Right lobe of liver (tissue), 6 donors: ENCODE measurements around the gene CYGB. TPM values are rescaled to one million over a fixed set of nuclear protein-coding genes. Genes with fewer than 3 reads are reported as not detected.

Experiments
- ATAC-seq, 4 donors: fragments of 200-7000 bp; cut with Tn5 transposase; one replicate each; pipeline ENCODE4 v1.9.1; 2020; ENCODE audit warnings: mild to moderate bottlenecking in 4 of 4, moderate library complexity in 4 of 4
- DNase-seq, 3 donors: peaks; one replicate each; pipeline ENCODE4 v3.0.0-alpha.2; 2020
- H3K27ac ChIP-seq, 3 donors: fragments of 200-600 bp; one replicate each; pipeline ENCODE4 v1.8.0; 2022
- H3K27me3 ChIP-seq, 2 donors: fragments of 200-600 bp; one replicate each; pipeline ENCODE4 v1.8.0; 2022
- H3K36me3 ChIP-seq, 4 donors: fragments of 200-600 bp; sonication (generic) in 1 of 4; one replicate each; pipeline versions ENCODE4 v1.5.1 to v1.8.0; 2017 to 2022; ENCODE audit warnings: control low read depth in 1 of 4
- H3K4me1 ChIP-seq, 4 donors: fragments of 200-600 bp; sonication (generic) in 1 of 4; one replicate each; pipeline versions ENCODE4 v1.5.1 to v1.8.0; 2017 to 2022; ENCODE audit warnings: control low read depth in 1 of 4
- H3K4me3 ChIP-seq, 3 donors: fragments of 200-600 bp; one replicate each; pipeline ENCODE4 v1.8.0; 2022
- H3K9me3 ChIP-seq, 4 donors: fragments of 200-600 bp; sonication (generic) in 1 of 4; one replicate each; pipeline versions ENCODE4 v1.5.1 to v1.8.0; 2017 to 2022; ENCODE audit warnings: control low read depth in 1 of 4
- POLR2A ChIP-seq: fragments of 450-650 bp; IDR thresholded peaks from one replicate; pipeline ENCODE4 v1.6.1; 2017; ENCODE audit warnings: antibody characterized with exemption, mild to moderate bottlenecking
- WGBS: methylation state at CpG from one replicate; pipeline ENCODE4 v1.1.6; 2018; ENCODE audit warnings: low coverage, low lambda C conversion rate; ENCODE audit not compliant: insufficient coverage; ENCODE audit errors: missing lambda C conversion rate; 5-methylcytosine and 5-hydroxymethylcytosine counted together
- intact Hi-C, 2 donors: fragments of 100-400 bp; cut with DNase I; formaldehyde crosslinking; loops; one replicate each; pipeline versions ENCODE4 v1.11.2 to v1.14.1; 2022
- total RNA-seq, 6 experiments: library from RNA; depleted of rRNA in 2 of 6; stranded (reverse); fragments of >200 nt in 2 of 6; fragmentation: NEBNext Ultra II Directional in 3 of 6; extraction: Animal tissue kit (Norgen Biotek cat#: 25700) in 3 of 6; gene quantifications; one replicate each; pipeline versions ENCODE4 v1.1.0 to v1.2.4, GENCODE V29; 2016 to 2023
- TF ChIP-seq, protein P1 (sequence below), 4 donors: fragments of 200-600 bp in 3 of 4; fragments of 450-650 bp in 1 of 4; IDR thresholded peaks; one replicate each; pipeline versions ENCODE4 v1.5.1 to v1.8.0; 2016 to 2022; ENCODE audit warnings: antibody characterized with exemption in 4 of 4, mild to moderate bottlenecking in 2 of 4
- donor health status: DM: no; HTN: yes; CAD: no.
- donor health status: DM: no; HTN: no; CAD: no.
- donor health status: DM: no; HTN: no; CAD: no.
- donor health status: DM: no; HTN: yes; CAD: no.
- donor health status: DM: no; HTN: yes; CAD: no.

CYGB gene
- total RNA-seq, 6 experiments from 2014 or later = 1.8 to 4.1 (median 3.1) TPM

DNA sequence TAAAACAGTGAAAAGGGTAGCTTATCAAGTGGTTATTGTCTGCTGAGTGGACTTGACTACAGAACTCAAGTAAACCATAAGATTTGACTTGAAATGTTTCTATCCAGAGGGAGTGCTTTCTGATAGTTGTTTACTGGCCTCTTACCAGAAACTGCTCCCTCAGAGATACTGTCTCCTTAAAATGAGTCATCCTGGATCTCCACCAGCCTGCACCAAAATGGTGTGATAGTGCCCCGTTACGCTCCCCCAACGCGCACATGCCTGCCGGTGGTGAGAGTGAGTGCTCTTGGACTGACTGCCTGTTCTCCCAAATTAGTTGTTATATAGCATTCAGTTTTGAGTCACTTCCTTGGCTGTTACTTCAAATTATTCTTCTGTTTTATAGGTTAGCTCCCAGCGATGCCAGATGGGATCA lies 25.2 kb upstream of the CYGB start:
- ATAC-seq = peak in 1 of 4 donors; percentile 16
- no peak overlapping the region for H3K4me3 ChIP-seq

DNA sequence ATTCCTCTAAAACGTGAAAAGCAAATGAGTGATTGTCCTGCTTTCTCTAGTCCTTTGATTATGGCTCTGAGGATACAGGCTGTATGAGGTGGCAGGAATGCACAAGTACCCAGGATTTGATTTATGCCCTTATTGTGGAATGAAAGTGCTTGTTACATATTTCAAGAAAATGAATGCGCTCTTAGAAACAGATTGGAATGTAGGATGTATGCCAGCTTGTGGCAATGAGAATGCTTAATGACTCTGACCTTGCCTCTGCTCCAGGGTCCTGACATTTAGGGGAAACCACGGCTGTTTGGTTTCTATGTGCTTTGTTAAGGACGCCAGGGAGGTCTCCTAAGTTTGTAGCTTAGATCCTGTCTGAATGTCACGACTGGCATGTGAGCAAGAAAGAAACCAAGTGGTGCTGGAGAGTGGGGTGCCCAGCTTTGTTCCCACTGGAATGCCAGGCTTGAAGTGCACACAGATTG lies 24.3 kb upstream of the CYGB start:
- peaks cover 0 to 31% (median 2%) of the 10 kb centered on the region in 4 donors for H3K4me1 ChIP-seq
- H3K36me3 ChIP-seq = peaks cover 0 to 47% (median 16%) of the 10 kb centered on the region in 4 donors
- intact Hi-C loops = no loop called here
- ATAC-seq = no peak
- TF ChIP-seq, protein P1, sequence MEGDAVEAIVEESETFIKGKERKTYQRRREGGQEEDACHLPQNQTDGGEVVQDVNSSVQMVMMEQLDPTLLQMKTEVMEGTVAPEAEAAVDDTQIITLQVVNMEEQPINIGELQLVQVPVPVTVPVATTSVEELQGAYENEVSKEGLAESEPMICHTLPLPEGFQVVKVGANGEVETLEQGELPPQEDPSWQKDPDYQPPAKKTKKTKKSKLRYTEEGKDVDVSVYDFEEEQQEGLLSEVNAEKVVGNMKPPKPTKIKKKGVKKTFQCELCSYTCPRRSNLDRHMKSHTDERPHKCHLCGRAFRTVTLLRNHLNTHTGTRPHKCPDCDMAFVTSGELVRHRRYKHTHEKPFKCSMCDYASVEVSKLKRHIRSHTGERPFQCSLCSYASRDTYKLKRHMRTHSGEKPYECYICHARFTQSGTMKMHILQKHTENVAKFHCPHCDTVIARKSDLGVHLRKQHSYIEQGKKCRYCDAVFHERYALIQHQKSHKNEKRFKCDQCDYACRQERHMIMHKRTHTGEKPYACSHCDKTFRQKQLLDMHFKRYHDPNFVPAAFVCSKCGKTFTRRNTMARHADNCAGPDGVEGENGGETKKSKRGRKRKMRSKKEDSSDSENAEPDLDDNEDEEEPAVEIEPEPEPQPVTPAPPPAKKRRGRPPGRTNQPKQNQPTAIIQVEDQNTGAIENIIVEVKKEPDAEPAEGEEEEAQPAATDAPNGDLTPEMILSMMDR (IDR thresholded peaks at IDR 0.05) = no peak
- TF ChIP-seq POLR2A = no peak
- no peaks in the 10 kb centered on the region for H3K9me3 ChIP-seq
- peak overlapping the region in 1 of 3 donors; percentile 27 for H3K27ac ChIP-seq
- H3K27me3 ChIP-seq = no peaks in the 10 kb centered on the region
- H3K4me3 ChIP-seq = no peak overlapping the region
- WGBS = 50% methylated on average over 5 of the region's 5 CpGs
- no peak for DNase-seq

More for the DNA sequence above, 25.2 kb upstream of the CYGB start:
- H3K36me3 ChIP-seq = peaks cover 0 to 47% (median 16%) of the 10 kb centered on the region in 4 donors
- H3K27ac ChIP-seq = no peak overlapping the region
- no peaks in the 10 kb centered on the region for H3K27me3 ChIP-seq
- peaks cover 0 to 37% (median 7%) of the 10 kb centered on the region in 4 donors for H3K4me1 ChIP-seq
- 77% methylated on average over 5 of the region's 6 CpGs for WGBS
- intact Hi-C loops = no loop called here
- no peak for DNase-seq
- H3K9me3 ChIP-seq = no peaks in the 10 kb centered on the region
- TF ChIP-seq, protein P1 (IDR thresholded peaks at IDR 0.05) = no peak
- TF ChIP-seq POLR2A = no peak

DNA sequence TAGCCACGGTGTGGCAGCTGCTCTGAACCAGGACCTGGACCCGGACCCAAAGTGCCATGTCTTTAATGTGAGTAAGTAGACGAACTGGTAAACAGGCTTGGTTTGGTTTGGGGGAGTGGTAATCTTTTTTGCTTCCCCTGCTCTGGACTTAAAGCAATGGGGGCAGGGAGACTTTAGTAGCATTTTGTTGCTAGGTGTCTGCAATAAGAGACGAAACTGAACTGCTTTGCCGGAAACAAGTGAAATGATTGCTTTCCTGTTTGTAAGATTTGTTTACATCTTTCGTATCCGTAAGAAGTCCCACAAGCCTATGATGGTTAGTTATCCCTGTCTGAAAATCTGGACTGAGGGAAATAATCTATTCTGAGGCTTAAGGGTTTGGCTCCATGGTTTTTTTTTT lies 23.8 kb upstream of the CYGB start:
- ATAC-seq (no peak), DNase-seq (no peak)
- no peaks in the 10 kb centered on the region for H3K9me3 ChIP-seq
- peak overlapping the region in 1 of 3 donors; percentile 27 for H3K27ac ChIP-seq
- H3K4me1 ChIP-seq = peaks cover 0 to 36% (median 2%) of the 10 kb centered on the region in 4 donors
- H3K27me3 ChIP-seq = no peaks in the 10 kb centered on the region
- H3K36me3 ChIP-seq = peaks cover 0 to 47% (median 16%) of the 10 kb centered on the region in 4 donors
- H3K4me3 ChIP-seq = no peak overlapping the region
- intact Hi-C loops = no loop called here
- no peak for TF ChIP-seq POLR2A
- TF ChIP-seq, protein P1 (IDR thresholded peaks at IDR 0.05) = no peak
- 42% methylated on average over 7 of the region's 7 CpGs for WGBS

DNA sequence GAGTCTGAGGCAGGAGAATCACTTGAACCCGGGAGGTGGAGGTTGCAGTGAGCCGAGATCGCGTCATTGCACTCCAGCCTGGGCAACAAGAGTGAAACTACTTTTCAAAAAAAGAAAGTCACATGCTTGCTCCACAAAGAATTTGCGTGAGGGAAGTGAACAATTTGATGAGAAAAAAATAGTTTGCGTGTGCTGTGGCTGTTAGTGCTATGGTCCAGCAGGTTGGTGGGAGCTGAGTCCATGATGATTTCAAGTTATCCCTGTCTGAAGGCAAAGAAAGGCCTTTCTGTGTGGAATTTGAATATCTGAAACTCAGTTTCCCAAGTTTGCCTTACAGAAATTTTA lies 23.3 kb upstream of the CYGB start:
- intact Hi-C loops = no loop called here

More for the DNA sequence above, 23.3 kb upstream of the CYGB start:
- TF ChIP-seq, protein P1 (IDR thresholded peaks at IDR 0.05) = no peak
- TF ChIP-seq POLR2A = no peak
- H3K9me3 ChIP-seq = no peaks in the 10 kb centered on the region
- H3K4me3 ChIP-seq = no peak overlapping the region
- peaks cover 0 to 36% (median 2%) of the 10 kb centered on the region in 4 donors for H3K4me1 ChIP-seq
- H3K27ac ChIP-seq = peak overlapping the region in 1 of 3 donors; percentile 27
- H3K36me3 ChIP-seq = peaks cover 0 to 43% (median 16%) of the 10 kb centered on the region in 4 donors
- H3K27me3 ChIP-seq = no peaks in the 10 kb centered on the region
- DNase-seq (no peak), ATAC-seq (no peak)
- WGBS = 49% methylated on average over 6 of the region's 6 CpGs
